Neural cell (in vitro differentiated cells): ENCODE results near the gene NUP62.

Source experiments
- EP300 ChIP-seq: fragments of 450-650 bp; conservative IDR thresholded peaks from 2 replicates; pipeline ENCODE4 v1.6.1; 2014; ENCODE audit warnings: antibody characterized with exemption, mild to moderate bottlenecking, moderate library complexity; ENCODE audit not compliant: poor library complexity, severe bottlenecking
- MXI1 ChIP-seq: fragments of 450-650 bp; conservative IDR thresholded peaks from 2 replicates; pipeline ENCODE4 v1.6.1; 2014; ENCODE audit warnings: antibody characterized with exemption, mild to moderate bottlenecking; ENCODE audit not compliant: poor library complexity, severe bottlenecking
- POLR2AphosphoS5 ChIP-seq: IDR thresholded peaks from 2 replicates; pipeline ENCODE4 v1.6.1; 2012
- TF ChIP-seq, protein P1 (sequence below): fragments of 450-650 bp; IDR thresholded peaks from 2 replicates; pipeline ENCODE4 v1.5.1; 2014; ENCODE audit warnings: antibody characterized with exemption, mild to moderate bottlenecking, moderate library complexity; ENCODE audit not compliant: poor library complexity, severe bottlenecking
- TF ChIP-seq, protein P2 (sequence below): IDR thresholded peaks from 2 replicates; pipeline ENCODE4 v1.6.1; 2012; ENCODE audit warnings: borderline replicate concordance

DNA sequence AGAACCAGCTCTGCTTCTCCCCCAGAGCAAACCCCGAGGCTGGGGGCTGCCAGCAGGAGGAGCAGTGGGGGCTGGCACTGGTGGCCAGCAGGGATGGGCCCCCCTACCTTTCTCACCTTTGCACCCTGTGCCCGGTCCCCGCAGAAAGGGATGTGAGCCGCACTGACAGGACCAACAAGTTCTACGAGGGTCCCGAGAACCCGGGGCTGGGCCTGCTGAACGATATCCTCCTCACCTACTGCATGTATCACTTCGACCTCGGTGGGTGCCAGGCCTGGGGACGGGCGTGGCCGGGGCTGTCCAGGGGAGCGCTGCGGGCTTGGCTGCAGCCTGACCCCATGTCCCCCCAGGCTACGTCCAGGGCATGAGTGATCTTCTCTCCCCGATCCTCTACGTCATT is 45.2 kb downstream of the NUP62 start:
- TF ChIP-seq MXI1: no peak
- TF ChIP-seq POLR2AphosphoS5: no peak
- TF ChIP-seq, protein P1, sequence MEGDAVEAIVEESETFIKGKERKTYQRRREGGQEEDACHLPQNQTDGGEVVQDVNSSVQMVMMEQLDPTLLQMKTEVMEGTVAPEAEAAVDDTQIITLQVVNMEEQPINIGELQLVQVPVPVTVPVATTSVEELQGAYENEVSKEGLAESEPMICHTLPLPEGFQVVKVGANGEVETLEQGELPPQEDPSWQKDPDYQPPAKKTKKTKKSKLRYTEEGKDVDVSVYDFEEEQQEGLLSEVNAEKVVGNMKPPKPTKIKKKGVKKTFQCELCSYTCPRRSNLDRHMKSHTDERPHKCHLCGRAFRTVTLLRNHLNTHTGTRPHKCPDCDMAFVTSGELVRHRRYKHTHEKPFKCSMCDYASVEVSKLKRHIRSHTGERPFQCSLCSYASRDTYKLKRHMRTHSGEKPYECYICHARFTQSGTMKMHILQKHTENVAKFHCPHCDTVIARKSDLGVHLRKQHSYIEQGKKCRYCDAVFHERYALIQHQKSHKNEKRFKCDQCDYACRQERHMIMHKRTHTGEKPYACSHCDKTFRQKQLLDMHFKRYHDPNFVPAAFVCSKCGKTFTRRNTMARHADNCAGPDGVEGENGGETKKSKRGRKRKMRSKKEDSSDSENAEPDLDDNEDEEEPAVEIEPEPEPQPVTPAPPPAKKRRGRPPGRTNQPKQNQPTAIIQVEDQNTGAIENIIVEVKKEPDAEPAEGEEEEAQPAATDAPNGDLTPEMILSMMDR: no peak
- no peak for TF ChIP-seq EP300
- TF ChIP-seq, protein P2, sequence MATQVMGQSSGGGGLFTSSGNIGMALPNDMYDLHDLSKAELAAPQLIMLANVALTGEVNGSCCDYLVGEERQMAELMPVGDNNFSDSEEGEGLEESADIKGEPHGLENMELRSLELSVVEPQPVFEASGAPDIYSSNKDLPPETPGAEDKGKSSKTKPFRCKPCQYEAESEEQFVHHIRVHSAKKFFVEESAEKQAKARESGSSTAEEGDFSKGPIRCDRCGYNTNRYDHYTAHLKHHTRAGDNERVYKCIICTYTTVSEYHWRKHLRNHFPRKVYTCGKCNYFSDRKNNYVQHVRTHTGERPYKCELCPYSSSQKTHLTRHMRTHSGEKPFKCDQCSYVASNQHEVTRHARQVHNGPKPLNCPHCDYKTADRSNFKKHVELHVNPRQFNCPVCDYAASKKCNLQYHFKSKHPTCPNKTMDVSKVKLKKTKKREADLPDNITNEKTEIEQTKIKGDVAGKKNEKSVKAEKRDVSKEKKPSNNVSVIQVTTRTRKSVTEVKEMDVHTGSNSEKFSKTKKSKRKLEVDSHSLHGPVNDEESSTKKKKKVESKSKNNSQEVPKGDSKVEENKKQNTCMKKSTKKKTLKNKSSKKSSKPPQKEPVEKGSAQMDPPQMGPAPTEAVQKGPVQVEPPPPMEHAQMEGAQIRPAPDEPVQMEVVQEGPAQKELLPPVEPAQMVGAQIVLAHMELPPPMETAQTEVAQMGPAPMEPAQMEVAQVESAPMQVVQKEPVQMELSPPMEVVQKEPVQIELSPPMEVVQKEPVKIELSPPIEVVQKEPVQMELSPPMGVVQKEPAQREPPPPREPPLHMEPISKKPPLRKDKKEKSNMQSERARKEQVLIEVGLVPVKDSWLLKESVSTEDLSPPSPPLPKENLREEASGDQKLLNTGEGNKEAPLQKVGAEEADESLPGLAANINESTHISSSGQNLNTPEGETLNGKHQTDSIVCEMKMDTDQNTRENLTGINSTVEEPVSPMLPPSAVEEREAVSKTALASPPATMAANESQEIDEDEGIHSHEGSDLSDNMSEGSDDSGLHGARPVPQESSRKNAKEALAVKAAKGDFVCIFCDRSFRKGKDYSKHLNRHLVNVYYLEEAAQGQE: no peak
